HT1080 (cell line): ENCODE results near the gene DNAJA4. TPM values are rescaled to one million over a fixed set of nuclear protein-coding genes. Genes with fewer than 3 reads are reported as not detected.

ENCODE experiments used
- small RNA-seq: library from RNA; depleted of rRNA; stranded (forward); fragments of <200 nt; gene quantifications from one replicate; pipeline ENCODE3, GENCODE V24; 2014
- total RNA-seq: library from RNA; depleted of rRNA; stranded (reverse); fragments of >200 nt; shearing (Covaris generic); gene quantifications from 2 replicates; pipeline ENCODE4 v1.2.3, GENCODE V29; 2014; rRNA removed

DNAJA4 gene
- total RNA-seq, 1 experiment from 2014 or later, result not detected

Small RNA genes lying within 50 kb of the gene (small RNA-seq; reads per million reads assigned to genes)
- not detected for gene AC090607.5

Other genes with a start within 250 kb of the DNAJA4 start
- gene TBC1D2B, start 186.9 kb upstream of the DNAJA4 start, total RNA-seq, result 13.3 and 15.9 TPM in 2 replicates
- gene SH2D7, start 172.0 kb upstream of the DNAJA4 start, total RNA-seq, result not detected in 2 replicates
- gene CIB2, start 133.1 kb upstream of the DNAJA4 start, total RNA-seq, result 0.08 TPM in 1 of 2 replicates, not detected in the other
- 48.9 and 74.8 TPM in 2 replicates for gene IDH3A, start 115.2 kb upstream of the DNAJA4 start, total RNA-seq
- gene ACSBG1, start 30.0 kb upstream of the DNAJA4 start, total RNA-seq, result 0.20 and 0.24 TPM in 2 replicates
- 87.7 and 90.9 TPM in 2 replicates for gene SKIC8, start 35.0 kb downstream of the DNAJA4 start, total RNA-seq
- not detected in 2 replicates for gene CRABP1, start 75.8 kb downstream of the DNAJA4 start, total RNA-seq
- gene IREB2, start 173.7 kb downstream of the DNAJA4 start, total RNA-seq, result 9.3 and 14.5 TPM in 2 replicates
- gene HYKK, start 243.0 kb downstream of the DNAJA4 start, total RNA-seq, result 0.57 and 1.6 TPM in 2 replicates